Measurements from ENCODE around the gene TRIB2.

DNA sequence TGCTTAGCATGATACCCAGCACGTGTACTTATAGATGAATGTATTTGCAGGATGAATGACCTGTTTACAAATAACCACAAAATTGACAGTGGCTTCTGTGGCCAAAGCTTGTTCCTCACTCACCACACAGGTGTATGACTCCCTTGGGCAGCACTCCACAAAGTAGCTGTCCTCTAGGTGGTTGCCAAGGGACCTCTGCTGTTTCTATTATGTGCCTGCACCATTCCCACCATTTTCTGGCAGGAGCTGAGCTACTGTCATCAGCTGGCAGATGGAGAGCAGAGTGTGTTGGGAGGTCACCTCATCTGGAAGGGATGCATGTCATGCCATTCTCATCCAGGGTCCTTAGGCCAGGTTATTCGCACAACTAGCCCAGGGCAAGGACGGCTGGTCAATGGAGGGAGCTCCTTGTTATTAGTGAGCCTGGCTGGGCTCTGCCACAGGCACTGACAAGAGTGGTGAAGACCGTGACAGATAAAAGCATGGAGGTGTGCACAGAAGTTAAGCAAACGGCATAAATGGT lies 37.1 kb upstream of the TRIB2 start:
- TF ChIP-seq CTCF (IDR thresholded peaks at IDR 0.05 in 8 of 11, conservative IDR thresholded peaks at IDR 0.05 in 3 of 11), result no peak
- no peak for TF ChIP-seq POLR2A (IDR thresholded peaks at IDR 0.05)
- no peak for TF ChIP-seq POLR2AphosphoS5 (IDR thresholded peaks at IDR 0.05)
